Neural progenitor cell (in vitro differentiated cells): ENCODE measurements around the gene MRPL38. TPM values are rescaled to one million over a fixed set of nuclear protein-coding genes. Genes with fewer than 3 reads are reported as not detected.

Experiments used
- DNase-seq: peaks from one replicate; pipeline ENCODE4 v3.0.0-alpha.2; 2016; ENCODE audit warnings: low spot score
- H2AFZ ChIP-seq: fragments of 200-600 bp; sonication (generic); replicated peaks from 2 replicates; pipeline ENCODE4 v1.6.1; 2016; ENCODE audit warnings: antibody characterized with exemption
- H3F3A ChIP-seq: fragments of 200-600 bp; sonication (generic); 2 replicates; pipeline ENCODE4 v1.6.1; 2016; ENCODE audit warnings: antibody characterized with exemption, low read depth
- H3K27ac ChIP-seq: fragments of 200-600 bp; sonication (generic); 2 replicates; pipeline ENCODE4 v1.5.1; 2016; ENCODE audit warnings: mild to moderate bottlenecking
- H3K27me3 ChIP-seq: fragments of 200-600 bp; sonication (generic); 2 replicates; pipeline ENCODE4 v1.6.1; 2016; ENCODE audit warnings: mild to moderate bottlenecking, moderate library complexity
- H3K36me3 ChIP-seq: fragments of 200-600 bp; sonication (generic); 2 replicates; pipeline ENCODE4 v1.5.1; 2016
- H3K4me1 ChIP-seq: fragments of 200-600 bp; sonication (generic); 2 replicates; pipeline ENCODE4 v1.6.1; 2016; ENCODE audit warnings: mixed run types
- H3K4me2 ChIP-seq: fragments of 200-600 bp; sonication (generic); 2 replicates; pipeline ENCODE4 v1.6.1; 2016
- H3K4me3 ChIP-seq: fragments of 200-600 bp; sonication (generic); 2 replicates; pipeline ENCODE4 v1.5.1; 2016
- H3K79me2 ChIP-seq: fragments of 200-600 bp; sonication (generic); 2 replicates; pipeline ENCODE4 v1.6.1; 2016; ENCODE audit warnings: low read depth
- H3K9ac ChIP-seq: fragments of 200-600 bp; sonication (generic); 2 replicates; pipeline ENCODE4 v1.6.1; 2016
- H3K9me3 ChIP-seq: fragments of 200-600 bp; sonication (generic); 2 replicates; pipeline ENCODE4 v1.5.1; 2016; ENCODE audit warnings: low read depth
- H4K20me1 ChIP-seq: fragments of 200-600 bp; sonication (generic); 2 replicates; pipeline ENCODE4 v1.6.1; 2016; ENCODE audit warnings: low read depth
- H3K27ac Mint-ChIP-seq: 3 replicates; pipeline ENCODE4 v1.8.0; 2021; ENCODE audit warnings: mixed read lengths
- H3K27me3 Mint-ChIP-seq: 2 replicates; pipeline ENCODE4 v1.8.0; 2022; ENCODE audit warnings: low read depth, mild to moderate bottlenecking, inconsistent platforms, moderate library complexity, mixed read lengths; ENCODE audit not compliant: insufficient read depth
- H3K36me3 Mint-ChIP-seq: 3 replicates; pipeline ENCODE4 v1.8.0; 2021; ENCODE audit warnings: mixed read lengths
- H3K4me1 Mint-ChIP-seq: 3 replicates; pipeline ENCODE4 v1.8.0; 2021; ENCODE audit warnings: mixed read lengths
- H3K4me3 Mint-ChIP-seq: 3 replicates; pipeline ENCODE4 v1.8.0; 2021; ENCODE audit warnings: mild to moderate bottlenecking, moderate library complexity, mixed read lengths
- H3K9me3 Mint-ChIP-seq: 3 replicates; pipeline ENCODE4 v1.8.0; 2020; ENCODE audit warnings: mixed read lengths
- CTCF ChIP-seq: fragments of 200-600 bp; sonication (generic); IDR thresholded peaks from 2 replicates; pipeline ENCODE4 v1.5.1; 2017; ENCODE audit warnings: antibody characterized with exemption, mild to moderate bottlenecking
- EZH2 ChIP-seq: fragments of 200-600 bp; sonication (generic); IDR thresholded peaks from 2 replicates; pipeline ENCODE4 v1.6.1; 2017; ENCODE audit warnings: antibody characterized with exemption, mild to moderate bottlenecking, moderate library complexity
- EZH2phosphoT487 ChIP-seq: fragments of 200-600 bp; sonication (generic); IDR thresholded peaks from 2 replicates; pipeline ENCODE4 v1.6.1; 2017; ENCODE audit warnings: antibody characterized with exemption
- total RNA-seq: library from RNA; depleted of rRNA; stranded (reverse); fragments of >200 nt; gene quantifications from 2 replicates; pipeline ENCODE4 v1.2.3, GENCODE V29; 2015; ENCODE audit warnings: low replicate concordance

MRPL38 gene
- total RNA-seq, 1 donor from 2014 or later, result 26.8 TPM

GRCh38 chr17:75921596-75921995 lies 16.9 kb upstream of the MRPL38 start:
- Mint-ChIP-seq H3K4me3 (no peak overlapping the region), H3K27me3 (peaks cover 2% of the 10 kb centered on the region), H3K36me3 (peaks cover 4% of the 10 kb centered on the region), H3K27ac (no peak overlapping the region), H3K4me1 (no peaks in the 10 kb centered on the region), H3K9me3 (no peaks in the 10 kb centered on the region)
- Histone ChIP-seq H3K9ac (no peak overlapping the region), H3K36me3 (no peaks in the 10 kb centered on the region), H3K27me3 (no peaks in the 10 kb centered on the region), H3F3A (no peaks in the 10 kb centered on the region), H3K4me3 (no peak overlapping the region), H3K27ac (no peak overlapping the region), H3K4me2 (no peak overlapping the region), H2AFZ (no peak overlapping the region), H3K9me3 (no peaks in the 10 kb centered on the region), H3K4me1 (no peaks in the 10 kb centered on the region), H3K79me2 (no peaks in the 10 kb centered on the region), H4K20me1 (no peaks in the 10 kb centered on the region)
- TF ChIP-seq EZH2 (no peak), EZH2phosphoT487 (no peak), CTCF (no peak)
- no peak for DNase-seq

GRCh38 chr17:75920045-75920560 lies 15.4 kb upstream of the MRPL38 start:
- H3K27me3 ChIP-seq, result no peaks in the 10 kb centered on the region
- DNase-seq, result no peak
- no peak overlapping the region for H3K9ac ChIP-seq
- Mint-ChIP-seq H3K27me3 (peaks cover 4% of the 10 kb centered on the region), H3K9me3 (no peaks in the 10 kb centered on the region), H3K36me3 (peaks cover 4% of the 10 kb centered on the region), H3K27ac (no peak overlapping the region), H3K4me1 (no peaks in the 10 kb centered on the region), H3K4me3 (no peak overlapping the region)
- no peak overlapping the region for H3K4me2 ChIP-seq
- no peak overlapping the region for H2AFZ ChIP-seq
- no peaks in the 10 kb centered on the region for H3K9me3 ChIP-seq
- H3F3A ChIP-seq, result no peaks in the 10 kb centered on the region
- TF ChIP-seq EZH2, result no peak
- TF ChIP-seq CTCF, result no peak
- no peak for TF ChIP-seq EZH2phosphoT487
- H3K4me1 ChIP-seq, result no peaks in the 10 kb centered on the region
- no peak overlapping the region for H3K27ac ChIP-seq
- no peaks in the 10 kb centered on the region for H3K79me2 ChIP-seq
- H4K20me1 ChIP-seq, result no peaks in the 10 kb centered on the region
- no peaks in the 10 kb centered on the region for H3K36me3 ChIP-seq
- H3K4me3 ChIP-seq, result no peak overlapping the region

- no peak for TF ChIP-seq CTCF
- no peak for TF ChIP-seq EZH2
- peaks cover 4% of the 10 kb centered on the region for H3K27me3 Mint-ChIP-seq
- Histone ChIP-seq H3K79me2 (no peaks in the 10 kb centered on the region), H3K4me1 (no peaks in the 10 kb centered on the region), H3F3A (no peaks in the 10 kb centered on the region), H3K36me3 (no peaks in the 10 kb centered on the region), H3K9me3 (no peaks in the 10 kb centered on the region), H2AFZ (no peak overlapping the region), H3K27me3 (no peaks in the 10 kb centered on the region), H4K20me1 (no peaks in the 10 kb centered on the region), H3K9ac (no peak overlapping the region), H3K4me3 (no peak overlapping the region), H3K27ac (no peak overlapping the region), H3K4me2 (no peak overlapping the region)
- no peak overlapping the region for H3K27ac Mint-ChIP-seq
- no peaks in the 10 kb centered on the region for H3K9me3 Mint-ChIP-seq
- H3K4me3 Mint-ChIP-seq, result no peak overlapping the region
- peaks cover 4% of the 10 kb centered on the region for H3K36me3 Mint-ChIP-seq
- no peak for DNase-seq
- no peaks in the 10 kb centered on the region for H3K4me1 Mint-ChIP-seq
Observed at GRCh38 chr17:75919611-75920010, 14.9 kb upstream of the MRPL38 start.
